ENCODE data around the gene PROM1. TPM values are rescaled to one million over a fixed set of nuclear protein-coding genes. Genes with fewer than 3 reads are reported as not detected.

The PROM1 gene
- total RNA-seq, 1 experiment from 2014 or later: 17.7 TPM

DNA sequence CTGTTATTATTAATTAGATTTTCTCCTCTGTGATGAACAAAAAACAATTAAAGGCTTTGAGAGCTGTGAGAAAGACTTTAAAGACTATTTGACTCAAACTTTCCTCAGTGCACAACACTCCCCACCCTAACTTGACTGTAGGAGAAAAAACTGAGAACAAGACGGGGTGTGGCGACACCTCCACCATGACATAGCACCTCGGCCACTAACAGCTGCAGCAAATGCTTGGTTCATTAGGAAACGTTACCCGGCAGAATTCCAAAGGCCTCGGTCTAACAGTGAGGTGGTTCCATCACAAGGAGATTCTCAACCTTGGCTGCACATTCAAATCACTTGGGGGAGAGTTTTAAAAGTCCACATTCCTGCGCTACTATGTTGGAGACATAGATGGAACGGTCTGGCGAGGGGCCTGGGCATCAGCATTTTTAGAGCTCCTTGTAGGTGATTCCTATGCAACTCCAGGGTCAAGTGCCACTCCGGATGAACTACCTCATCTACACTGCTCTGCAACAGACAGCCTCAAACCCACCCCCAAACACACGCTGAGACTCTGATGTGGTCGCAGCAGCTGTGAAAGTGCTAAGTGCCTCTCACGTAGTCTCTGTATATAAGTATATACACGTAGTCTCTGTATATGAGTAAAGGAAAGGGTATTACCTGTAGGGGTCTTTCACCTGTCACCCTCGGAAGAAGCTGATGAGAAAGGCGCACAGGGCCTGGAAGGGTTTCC lies 121.9 kb downstream of the PROM1 start:
- TF ChIP-seq ZFX (IDR thresholded peaks at IDR 0.05) (no peak), YY1 (IDR thresholded peaks at IDR 0.05; ENCODE audit: extremely low read depth, insufficient replicate concordance, low read depth, low read length) (no peak), EZH2phosphoT487 (IDR thresholded peaks at IDR 0.05; ENCODE audit: borderline replicate concordance) (no peak), RAD21 (IDR thresholded peaks at IDR 0.05; ENCODE audit: low read depth) (no peak), CEBPB (IDR thresholded peaks at IDR 0.05; ENCODE audit: low read depth) (no peak)
- TF ChIP-seq, protein P1, sequence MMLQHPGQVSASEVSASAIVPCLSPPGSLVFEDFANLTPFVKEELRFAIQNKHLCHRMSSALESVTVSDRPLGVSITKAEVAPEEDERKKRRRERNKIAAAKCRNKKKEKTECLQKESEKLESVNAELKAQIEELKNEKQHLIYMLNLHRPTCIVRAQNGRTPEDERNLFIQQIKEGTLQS (IDR thresholded peaks at IDR 0.05): no peak
- Histone ChIP-seq H3K9me2 (ENCODE audit: insufficient read depth) (no peaks in the 10 kb centered on the region), H3K9ac (ENCODE audit: low read length) (no peak overlapping the region), H3K4me3 (replicated peaks in 1 of 2; ENCODE audit: low read depth in 1 of 2, low read length in 2 of 2) (no peak overlapping the region), H3K27me3 (ENCODE audit: insufficient read depth, low read length) (no peaks in the 10 kb centered on the region), H3K36me3 (ENCODE audit: control insufficient read depth in 1 of 2, insufficient read depth in 2 of 2, low read length in 2 of 2) (no peaks in the 10 kb centered on the region), H3K9me3 (ENCODE audit: control insufficient read depth in 1 of 2, insufficient read depth in 1 of 2, low read depth in 1 of 2, low read length in 2 of 2) (no peaks in the 10 kb centered on the region; a peak in 1 of 4 replicates), H3K27ac (ENCODE audit: low read depth, low read length) (no peak overlapping the region), H3K79me2 (ENCODE audit: insufficient read depth, low read length) (no peaks in the 10 kb centered on the region), H4K20me1 (ENCODE audit: insufficient read depth) (no peaks in the 10 kb centered on the region), H2AFZ (ENCODE audit: low read depth, low read length, poor library complexity, severe bottlenecking) (no peak overlapping the region), H3K4me1 (ENCODE audit: control insufficient read depth in 1 of 2, insufficient read depth in 2 of 2, low read length in 2 of 2) (peaks cover 0 to 7% of the 10 kb centered on the region in 2 experiments; a peak in 1 of 4 replicates), H3K4me2 (ENCODE audit: low read length) (no peak overlapping the region)
- ChIA-PET CTCF (interaction anchor here (1.0 to 2.8 kb wide), 3 partner anchors 79 to 303 kb away, joined by 4 to 32 read pairs (median 5); no protein-coding TSS in a partner anchor), RAD21 (ENCODE audit: low non-redundant PET in 1 of 2, low total read pairs in 2 of 2, uncharacterized antibody in 2 of 2, unreplicated experiment in 2 of 2) (no interaction called here), POLR2A (no interaction called here)
- intact Hi-C loops (cut with micrococcal nuclease): no loop called here
- DNase-seq (ENCODE audit: low read depth, low spot score) (no peak), ATAC-seq (no peak)
- BruUV-seq (replicated peaks): no TSS peak

DNA sequence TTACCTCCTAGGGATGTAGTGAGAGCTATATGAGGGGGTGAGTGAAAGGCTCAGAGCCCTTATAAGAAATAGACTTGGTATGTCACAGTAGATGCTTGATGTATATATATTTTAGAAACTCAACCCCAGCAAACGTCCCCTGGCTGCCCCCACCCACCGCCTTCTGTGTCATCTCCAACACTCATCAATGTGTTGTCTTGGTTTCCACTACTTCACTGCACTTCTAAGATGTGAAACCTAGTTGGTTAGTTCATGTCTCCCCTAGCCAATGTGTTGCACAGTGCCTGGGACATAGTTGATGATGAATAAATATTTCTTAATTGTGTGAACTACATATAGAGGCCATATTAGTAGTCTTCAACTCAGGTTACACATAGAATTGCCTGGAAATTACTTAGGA lies 125.3 kb downstream of the PROM1 start:
- H2AFZ ChIP-seq (ENCODE audit: low read depth, low read length, poor library complexity, severe bottlenecking): no peak overlapping the region
- intact Hi-C loops (cut with micrococcal nuclease): no loop called here
- no peaks in the 10 kb centered on the region for H3K9me3 ChIP-seq (ENCODE audit: control insufficient read depth in 1 of 2, insufficient read depth in 1 of 2, low read depth in 1 of 2, low read length in 2 of 2)
- BruUV-seq (replicated peaks): no TSS peak
- no peaks in the 10 kb centered on the region for H4K20me1 ChIP-seq (ENCODE audit: insufficient read depth)
- H3K4me3 ChIP-seq (replicated peaks in 1 of 2; ENCODE audit: low read depth in 1 of 2, low read length in 2 of 2): no peak overlapping the region
- DNase-seq (ENCODE audit: low read depth, low spot score) (no peak), ATAC-seq (no peak)
- H3K27me3 ChIP-seq (ENCODE audit: insufficient read depth, low read length): no peaks in the 10 kb centered on the region
- ChIA-PET RAD21 (ENCODE audit: low non-redundant PET in 1 of 2, low total read pairs in 2 of 2, uncharacterized antibody in 2 of 2, unreplicated experiment in 2 of 2) (interaction anchor here (0.9 to 1.4 kb wide), 2 partner anchors 153 kb away, joined by 4 read pairs; no protein-coding TSS in a partner anchor), CTCF (interaction anchor here (1.0 to 2.1 kb wide), 3 partner anchors 76 to 306 kb away, joined by 3 to 13 read pairs (median 11); no protein-coding TSS in a partner anchor), POLR2A (no interaction called here)
- no peaks in the 10 kb centered on the region for H3K36me3 ChIP-seq (ENCODE audit: control insufficient read depth in 1 of 2, insufficient read depth in 2 of 2, low read length in 2 of 2)
- H3K9ac ChIP-seq (ENCODE audit: low read length): no peak overlapping the region
- H3K27ac ChIP-seq (ENCODE audit: low read depth, low read length): no peak overlapping the region
- H3K4me1 ChIP-seq (ENCODE audit: control insufficient read depth in 1 of 2, insufficient read depth in 2 of 2, low read length in 2 of 2): peaks cover 0 to 14% of the 10 kb centered on the region in 2 experiments; a peak in 3 of 4 replicates
- H3K79me2 ChIP-seq (ENCODE audit: insufficient read depth, low read length): no peaks in the 10 kb centered on the region
- no peaks in the 10 kb centered on the region for H3K9me2 ChIP-seq (ENCODE audit: insufficient read depth)
- H3K4me2 ChIP-seq (ENCODE audit: low read length): no peak overlapping the region
- TF ChIP-seq EZH2 (IDR thresholded peaks at IDR 0.05) (no peak), POLR2AphosphoS5 (IDR thresholded peaks at IDR 0.05; ENCODE audit: low read depth, low read length) (no peak), YY1 (IDR thresholded peaks at IDR 0.05; ENCODE audit: extremely low read depth, insufficient replicate concordance, low read depth, low read length) (no peak), FOSL1 (IDR thresholded peaks at IDR 0.05; ENCODE audit: low read depth) (no peak), SRF (IDR thresholded peaks at IDR 0.05; ENCODE audit: low read depth) (no peak), SIN3A (IDR thresholded peaks at IDR 0.05; ENCODE audit: low read depth) (no peak), SP1 (IDR thresholded peaks at IDR 0.05; ENCODE audit: low read depth) (no peak), TCF7L2 (IDR thresholded peaks at IDR 0.05; ENCODE audit: borderline replicate concordance, extremely low read depth, insufficient read depth, insufficient read length) (no peak), ZFX (IDR thresholded peaks at IDR 0.05) (no peak)
- TF ChIP-seq, protein P1 (IDR thresholded peaks at IDR 0.05): no peak

Measured in HCT116 (cell line).